NCI-H69 (cell line): ENCODE results near the gene MRPL34.

Experiments used
- DNase-seq: peaks from one replicate; lab custom pipeline; 2025; lab: John Stamatoyannopoulos, UW

Gene MRPL34

GRCh38 chr19:17341386-17341785 is 35.7 kb downstream of the MRPL34 start:
- DNase-seq: no peak

DNA sequence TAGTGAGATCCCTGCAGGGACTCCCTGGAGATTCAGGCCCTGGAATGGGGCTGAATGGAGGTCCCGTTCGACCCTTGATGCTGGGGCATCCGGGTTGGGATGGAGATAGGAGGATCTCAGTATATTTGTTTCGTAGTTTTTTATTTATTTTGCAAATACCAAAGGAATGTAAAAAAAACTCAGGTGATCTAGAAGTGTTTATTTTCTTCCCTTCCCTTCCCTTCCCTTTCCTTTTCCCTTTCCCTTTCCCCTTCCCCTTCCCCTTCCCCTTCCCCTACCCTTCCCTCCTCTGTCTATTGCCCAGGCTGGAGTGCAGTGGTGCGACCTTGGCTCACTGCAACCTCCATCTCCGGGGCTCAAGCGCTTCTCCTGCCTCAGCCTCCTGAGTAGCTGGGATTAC is 36.2 kb downstream of the MRPL34 start:
- DNase-seq: no peak

DNA sequence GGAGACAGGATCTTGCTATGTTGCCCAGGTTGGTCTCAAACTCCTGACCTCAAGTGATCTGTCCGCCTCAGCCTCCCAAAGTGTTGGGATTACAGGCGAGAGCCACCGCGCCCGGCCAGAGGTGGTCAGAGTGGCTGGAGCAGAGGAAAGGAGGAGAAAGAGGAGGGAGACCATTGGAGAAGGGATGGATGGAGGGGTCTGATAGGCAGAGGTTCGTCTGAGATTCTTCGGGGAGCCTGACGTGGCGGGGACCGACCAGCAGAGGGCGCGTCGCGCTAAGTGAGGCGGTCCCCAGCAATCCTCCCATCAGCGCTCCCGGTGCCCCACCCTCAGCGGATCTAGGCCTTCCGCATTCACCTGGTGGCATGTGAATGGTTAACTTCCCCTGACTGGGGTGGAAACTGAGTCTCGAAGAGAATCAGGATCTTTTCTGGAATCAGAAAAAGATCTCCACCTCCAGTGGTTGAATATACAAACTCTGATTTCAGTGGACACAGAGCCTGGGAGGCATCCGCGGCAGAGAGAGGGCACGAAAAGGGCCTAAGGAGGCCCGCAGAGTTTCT is 40.5 kb downstream of the MRPL34 start:
- peak; percentile 75 for DNase-seq

GRCh38 chr19:17347361-17347760 is 41.7 kb downstream of the MRPL34 start:
- no peak for DNase-seq

- no peak for DNase-seq
Measured at GRCh38 chr19:17347877-17348276, 42.2 kb downstream of the MRPL34 start.

GRCh38 chr19:17348700-17349099 is 43.0 kb downstream of the MRPL34 start:
- peak; percentile 89 for DNase-seq

DNA sequence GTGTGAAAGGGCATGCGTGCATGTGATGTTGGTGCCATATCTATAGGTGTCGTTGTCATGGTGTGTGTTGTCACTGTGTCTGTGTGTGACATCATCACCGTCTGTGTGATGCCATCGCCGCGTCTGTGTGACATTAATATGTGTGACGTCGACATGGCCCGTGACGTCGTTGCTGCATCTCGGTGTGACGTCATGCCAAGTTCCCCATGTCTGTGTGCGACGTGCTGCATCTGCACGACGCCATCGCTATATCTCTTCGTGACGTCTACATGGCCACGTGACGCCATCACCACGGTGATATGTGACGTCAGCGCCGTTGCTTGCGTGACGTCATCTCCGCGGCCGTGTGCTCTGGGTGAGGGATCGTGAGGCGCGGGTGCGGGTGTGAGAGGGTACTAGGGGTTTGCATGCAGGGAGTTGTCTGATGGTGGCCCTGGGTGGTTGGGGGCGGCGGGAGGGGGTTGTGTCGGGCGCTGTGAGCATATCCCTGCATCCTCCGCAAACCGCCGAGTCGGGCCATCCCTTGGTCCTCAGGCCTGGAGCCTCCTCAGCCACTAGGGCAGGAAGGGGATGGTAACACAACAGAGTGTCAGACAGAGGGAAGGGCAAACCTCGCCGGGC is 46.3 kb downstream of the MRPL34 start:
- peak; percentile 23 for DNase-seq

GRCh38 chr19:17352608-17353280 is 47.1 kb downstream of the MRPL34 start:
- DNase-seq: peak; percentile 27

DNA sequence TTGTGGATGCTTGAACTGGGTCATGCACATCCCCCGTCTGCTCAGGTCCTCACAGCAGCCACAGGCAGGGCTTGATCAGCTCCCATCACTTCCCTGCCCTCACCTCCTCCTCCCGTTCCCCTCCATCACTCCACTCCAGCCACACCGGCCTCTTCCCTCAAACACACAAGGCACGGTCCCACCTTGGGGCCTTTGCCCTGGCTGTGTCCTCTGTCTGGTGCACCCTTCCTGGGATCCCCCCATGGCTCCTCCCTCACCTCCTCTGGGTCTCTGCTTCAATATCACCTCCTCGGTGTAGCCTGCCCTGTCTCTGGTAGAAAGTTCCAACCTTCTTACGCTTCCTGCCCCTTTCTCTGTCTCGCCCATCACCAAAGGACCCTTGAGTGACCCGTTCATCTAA is 47.7 kb downstream of the MRPL34 start:
- no peak for DNase-seq
